ENCODE measurements around the gene LYPLA2. TPM values are rescaled to one million over a fixed set of nuclear protein-coding genes. Genes with fewer than 3 reads are reported as not detected.

The LYPLA2 gene
- total RNA-seq, 2 experiments from 2014 or later = 37.4 to 37.7 TPM

GRCh38 chr1:23751050-23751814 lies 39.7 kb upstream of the LYPLA2 start:
- Histone ChIP-seq H3K36me3 (ENCODE audit: insufficient read depth, low read length) (peaks cover 78% of the 10 kb centered on the region), H3K4me3 (ENCODE audit: low read length) (no peak overlapping the region), H3K27ac (ENCODE audit: low read depth in 1 of 2, low read length in 2 of 2) (no peak overlapping the region), H3K4me1 (ENCODE audit: insufficient read depth, low read length) (no peaks in the 10 kb centered on the region), H3K27me3 (ENCODE audit: control insufficient read depth in 1 of 2, insufficient read depth in 2 of 2, low read length in 2 of 2) (no peaks in the 10 kb centered on the region), H3K9me3 (ENCODE audit: control insufficient read depth in 1 of 2, insufficient read depth in 1 of 2, low read length in 2 of 2) (no peaks in the 10 kb centered on the region)
- CTCF ChIA-PET = no interaction called here
- POLR2A ChIA-PET = no interaction called here
- DNase-seq (peak in 11 of 14 experiments; percentile 4 to 67 (median 8)), ATAC-seq (ENCODE audit: poor library complexity) (no peak)
- Mint-ChIP-seq H3K9me3 (no peaks in the 10 kb centered on the region), H3K27me3 (no peaks in the 10 kb centered on the region), H3K27ac (peak overlapping the region; percentile 33), H3K36me3 (ENCODE audit: low read depth) (peaks cover 89% of the 10 kb centered on the region), H3K4me3 (no peak overlapping the region), H3K4me1 (ENCODE audit: low read depth) (peaks cover 32% of the 10 kb centered on the region)
- TF ChIP-seq, protein P1, sequence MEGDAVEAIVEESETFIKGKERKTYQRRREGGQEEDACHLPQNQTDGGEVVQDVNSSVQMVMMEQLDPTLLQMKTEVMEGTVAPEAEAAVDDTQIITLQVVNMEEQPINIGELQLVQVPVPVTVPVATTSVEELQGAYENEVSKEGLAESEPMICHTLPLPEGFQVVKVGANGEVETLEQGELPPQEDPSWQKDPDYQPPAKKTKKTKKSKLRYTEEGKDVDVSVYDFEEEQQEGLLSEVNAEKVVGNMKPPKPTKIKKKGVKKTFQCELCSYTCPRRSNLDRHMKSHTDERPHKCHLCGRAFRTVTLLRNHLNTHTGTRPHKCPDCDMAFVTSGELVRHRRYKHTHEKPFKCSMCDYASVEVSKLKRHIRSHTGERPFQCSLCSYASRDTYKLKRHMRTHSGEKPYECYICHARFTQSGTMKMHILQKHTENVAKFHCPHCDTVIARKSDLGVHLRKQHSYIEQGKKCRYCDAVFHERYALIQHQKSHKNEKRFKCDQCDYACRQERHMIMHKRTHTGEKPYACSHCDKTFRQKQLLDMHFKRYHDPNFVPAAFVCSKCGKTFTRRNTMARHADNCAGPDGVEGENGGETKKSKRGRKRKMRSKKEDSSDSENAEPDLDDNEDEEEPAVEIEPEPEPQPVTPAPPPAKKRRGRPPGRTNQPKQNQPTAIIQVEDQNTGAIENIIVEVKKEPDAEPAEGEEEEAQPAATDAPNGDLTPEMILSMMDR (IDR thresholded peaks at IDR 0.05) = peak; percentile 35
- intact Hi-C loops (cut with DNase I, micrococcal nuclease) = loop anchor here in 1 of 2 experiments (5.0 kb wide), 1 partner anchor 204 kb away; no protein-coding TSS in a partner anchor

DNA sequence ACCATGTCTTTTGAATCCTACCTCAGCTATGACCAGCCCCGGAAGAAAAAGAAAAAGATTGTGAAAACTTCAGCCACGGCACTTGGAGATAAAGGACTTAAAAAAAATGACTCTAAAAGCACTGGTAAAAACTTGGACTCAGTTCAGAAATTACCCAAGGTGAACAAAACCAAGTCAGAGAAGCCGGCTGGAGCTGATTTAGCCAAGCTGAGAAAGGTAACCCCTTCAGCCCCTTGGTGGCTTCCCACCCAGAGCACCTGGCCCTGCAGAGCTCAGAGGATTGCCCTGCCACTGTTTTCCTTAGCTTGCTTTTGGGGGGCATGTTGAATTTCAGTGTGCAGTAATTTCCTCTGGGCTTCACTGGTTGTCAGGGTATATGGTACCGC lies 39.1 kb upstream of the LYPLA2 start:
- POLR2A ChIA-PET = no interaction called here
- Histone ChIP-seq H3K27ac (ENCODE audit: low read depth in 1 of 2, low read length in 2 of 2) (no peak overlapping the region), H3K36me3 (ENCODE audit: insufficient read depth, low read length) (peaks cover 80% of the 10 kb centered on the region), H3K9me3 (ENCODE audit: control insufficient read depth in 1 of 2, insufficient read depth in 1 of 2, low read length in 2 of 2) (no peaks in the 10 kb centered on the region), H3K4me3 (ENCODE audit: low read length) (no peak overlapping the region), H3K27me3 (ENCODE audit: control insufficient read depth in 1 of 2, insufficient read depth in 2 of 2, low read length in 2 of 2) (no peaks in the 10 kb centered on the region), H3K4me1 (ENCODE audit: insufficient read depth, low read length) (no peaks in the 10 kb centered on the region)
- H3K27ac Mint-ChIP-seq = peak overlapping the region; percentile 33
- H3K36me3 Mint-ChIP-seq (ENCODE audit: low read depth) = peaks cover 91% of the 10 kb centered on the region
- intact Hi-C loops (cut with DNase I, micrococcal nuclease) = loop anchor here in 1 of 2 experiments (5.0 kb wide), 1 partner anchor 205 kb away; no protein-coding TSS in a partner anchor
- H3K9me3 Mint-ChIP-seq = no peaks in the 10 kb centered on the region
- CTCF ChIA-PET = no interaction called here
- DNase-seq (no peak), ATAC-seq (ENCODE audit: poor library complexity) (no peak)
- peaks cover 28% of the 10 kb centered on the region for H3K4me1 Mint-ChIP-seq (ENCODE audit: low read depth)
- TF ChIP-seq, protein P1 (IDR thresholded peaks at IDR 0.05) = no peak
- no peaks in the 10 kb centered on the region for H3K27me3 Mint-ChIP-seq
- no peak overlapping the region for H3K4me3 Mint-ChIP-seq

- Histone ChIP-seq H3K4me1 (ENCODE audit: insufficient read depth, low read length) (no peaks in the 10 kb centered on the region), H3K4me3 (ENCODE audit: low read length) (no peak overlapping the region), H3K9me3 (ENCODE audit: control insufficient read depth in 1 of 2, insufficient read depth in 1 of 2, low read length in 2 of 2) (no peaks in the 10 kb centered on the region), H3K27ac (ENCODE audit: low read depth in 1 of 2, low read length in 2 of 2) (no peak overlapping the region), H3K36me3 (ENCODE audit: insufficient read depth, low read length) (peaks cover 88% of the 10 kb centered on the region), H3K27me3 (ENCODE audit: control insufficient read depth in 1 of 2, insufficient read depth in 2 of 2, low read length in 2 of 2) (no peaks in the 10 kb centered on the region)
- Mint-ChIP-seq H3K4me1 (ENCODE audit: low read depth) (peaks cover 17% of the 10 kb centered on the region), H3K36me3 (ENCODE audit: low read depth) (peaks cover 92% of the 10 kb centered on the region), H3K9me3 (no peaks in the 10 kb centered on the region), H3K27me3 (no peaks in the 10 kb centered on the region), H3K27ac (no peak overlapping the region), H3K4me3 (no peak overlapping the region)
- no peak for ATAC-seq (ENCODE audit: poor library complexity)
- CTCF ChIA-PET = no interaction called here
- intact Hi-C loops (cut with DNase I, micrococcal nuclease) = loop anchor here in 1 of 2 experiments (5.0 kb wide), 1 partner anchor 206 kb away; no protein-coding TSS in a partner anchor
- TF ChIP-seq, protein P1 (IDR thresholded peaks at IDR 0.05) = no peak
- POLR2A ChIA-PET = interaction anchor here (3.1 kb wide), 1 partner anchor 9 kb away, joined by 13 read pairs; the partner anchor contains the start of gene ELOA
- DNase-seq = no peak
These were observed 38.0 kb upstream of the LYPLA2 start for GRCh38 chr1:23752909-23753308.
